Skin of body (tissue), 2 donors: ENCODE data around the gene NTF3. TPM values are rescaled to one million over a fixed set of nuclear protein-coding genes. Genes with fewer than 3 reads are reported as not detected.

Experiments used
- DNase-seq: peaks from one replicate; lab custom pipeline; 2025; lab: John Stamatoyannopoulos, UW
- total RNA-seq: library from RNA; depleted of rRNA; stranded (reverse); fragments of >200 nt; gene quantifications from one replicate; pipeline ENCODE4 v1.2.3, GENCODE V29; 2014

Gene NTF3
- total RNA-seq, 1 donor from 2014 or later, result 4.7 TPM

GRCh38 chr12:5510251-5510805, 78.4 kb downstream of the NTF3 start:
- no peak for DNase-seq

- DNase-seq, result no peak
These were observed 79.3 kb downstream of the NTF3 start for GRCh38 chr12:5511256-5511643.

GRCh38 chr12:5511644-5512600, 80.0 kb downstream of the NTF3 start:
- DNase-seq, result no peak

- no peak for DNase-seq
These were observed 80.7 kb downstream of the NTF3 start for GRCh38 chr12:5512601-5512970.

GRCh38 chr12:5513406-5513805, 81.5 kb downstream of the NTF3 start:
- DNase-seq, result no peak

- DNase-seq, result no peak
These were observed 82.1 kb downstream of the NTF3 start for GRCh38 chr12:5514016-5514415.

- no peak for DNase-seq
These were observed 82.6 kb downstream of the NTF3 start for GRCh38 chr12:5514545-5514944.

- no peak for DNase-seq
These were observed 83.5 kb downstream of the NTF3 start for GRCh38 chr12:5515458-5515857.

- no peak for DNase-seq
These were observed 84.7 kb downstream of the NTF3 start for GRCh38 chr12:5516371-5517241.

GRCh38 chr12:5518584-5519365, 86.9 kb downstream of the NTF3 start:
- DNase-seq, result no peak

GRCh38 chr12:5520037-5520436, 88.1 kb downstream of the NTF3 start:
- DNase-seq, result no peak

- DNase-seq, result no peak
These were observed 88.9 kb downstream of the NTF3 start for GRCh38 chr12:5520831-5521230.

GRCh38 chr12:5521456-5522325, 89.8 kb downstream of the NTF3 start:
- DNase-seq, result no peak

GRCh38 chr12:5522432-5523335, 90.8 kb downstream of the NTF3 start:
- DNase-seq, result no peak

GRCh38 chr12:5523396-5524115, 91.6 kb downstream of the NTF3 start:
- no peak for DNase-seq

GRCh38 chr12:5524116-5524768, 92.3 kb downstream of the NTF3 start:
- DNase-seq, result no peak

GRCh38 chr12:5524769-5525436, 93.0 kb downstream of the NTF3 start:
- DNase-seq, result no peak
